LNCAP (cell line): ENCODE data around the gene ZNF385C.

Experiments
- TF ChIP-seq, protein P1 (sequence below): fragments of 450-650 bp; IDR thresholded peaks from 2 replicates; pipeline ENCODE4 v1.5.1; 2017; ENCODE audit warnings: mild to moderate bottlenecking

Gene ZNF385C

GRCh38 chr17:42042598-42043319 is 55.5 kb downstream of the ZNF385C start:
- TF ChIP-seq, protein P1, sequence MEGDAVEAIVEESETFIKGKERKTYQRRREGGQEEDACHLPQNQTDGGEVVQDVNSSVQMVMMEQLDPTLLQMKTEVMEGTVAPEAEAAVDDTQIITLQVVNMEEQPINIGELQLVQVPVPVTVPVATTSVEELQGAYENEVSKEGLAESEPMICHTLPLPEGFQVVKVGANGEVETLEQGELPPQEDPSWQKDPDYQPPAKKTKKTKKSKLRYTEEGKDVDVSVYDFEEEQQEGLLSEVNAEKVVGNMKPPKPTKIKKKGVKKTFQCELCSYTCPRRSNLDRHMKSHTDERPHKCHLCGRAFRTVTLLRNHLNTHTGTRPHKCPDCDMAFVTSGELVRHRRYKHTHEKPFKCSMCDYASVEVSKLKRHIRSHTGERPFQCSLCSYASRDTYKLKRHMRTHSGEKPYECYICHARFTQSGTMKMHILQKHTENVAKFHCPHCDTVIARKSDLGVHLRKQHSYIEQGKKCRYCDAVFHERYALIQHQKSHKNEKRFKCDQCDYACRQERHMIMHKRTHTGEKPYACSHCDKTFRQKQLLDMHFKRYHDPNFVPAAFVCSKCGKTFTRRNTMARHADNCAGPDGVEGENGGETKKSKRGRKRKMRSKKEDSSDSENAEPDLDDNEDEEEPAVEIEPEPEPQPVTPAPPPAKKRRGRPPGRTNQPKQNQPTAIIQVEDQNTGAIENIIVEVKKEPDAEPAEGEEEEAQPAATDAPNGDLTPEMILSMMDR: no peak

DNA sequence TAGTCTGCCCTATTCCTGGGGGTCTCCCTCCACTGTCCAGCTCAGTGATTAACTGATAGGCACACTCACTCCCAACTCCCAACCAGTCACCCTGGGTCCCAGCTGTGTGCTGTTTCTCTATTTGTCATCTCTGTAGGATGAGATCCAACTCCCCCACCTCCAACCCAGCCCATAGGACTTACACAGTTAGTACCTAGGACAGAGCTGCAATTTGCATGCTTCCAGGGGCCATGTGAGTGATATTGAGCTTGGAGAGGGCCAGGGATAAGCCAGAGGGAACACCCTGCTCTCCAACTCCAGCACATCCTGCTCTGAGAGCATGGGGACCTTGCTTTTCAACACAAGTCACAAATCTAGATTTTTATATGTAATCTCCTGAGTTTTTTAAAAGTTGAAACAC is 56.7 kb downstream of the ZNF385C start:
- TF ChIP-seq, protein P1: no peak

- TF ChIP-seq, protein P1: no peak
These were observed 57.5 kb downstream of the ZNF385C start for GRCh38 chr17:42040818-42041217.

- TF ChIP-seq, protein P1: no peak
These were observed 58.2 kb downstream of the ZNF385C start for GRCh38 chr17:42039794-42040763.

DNA sequence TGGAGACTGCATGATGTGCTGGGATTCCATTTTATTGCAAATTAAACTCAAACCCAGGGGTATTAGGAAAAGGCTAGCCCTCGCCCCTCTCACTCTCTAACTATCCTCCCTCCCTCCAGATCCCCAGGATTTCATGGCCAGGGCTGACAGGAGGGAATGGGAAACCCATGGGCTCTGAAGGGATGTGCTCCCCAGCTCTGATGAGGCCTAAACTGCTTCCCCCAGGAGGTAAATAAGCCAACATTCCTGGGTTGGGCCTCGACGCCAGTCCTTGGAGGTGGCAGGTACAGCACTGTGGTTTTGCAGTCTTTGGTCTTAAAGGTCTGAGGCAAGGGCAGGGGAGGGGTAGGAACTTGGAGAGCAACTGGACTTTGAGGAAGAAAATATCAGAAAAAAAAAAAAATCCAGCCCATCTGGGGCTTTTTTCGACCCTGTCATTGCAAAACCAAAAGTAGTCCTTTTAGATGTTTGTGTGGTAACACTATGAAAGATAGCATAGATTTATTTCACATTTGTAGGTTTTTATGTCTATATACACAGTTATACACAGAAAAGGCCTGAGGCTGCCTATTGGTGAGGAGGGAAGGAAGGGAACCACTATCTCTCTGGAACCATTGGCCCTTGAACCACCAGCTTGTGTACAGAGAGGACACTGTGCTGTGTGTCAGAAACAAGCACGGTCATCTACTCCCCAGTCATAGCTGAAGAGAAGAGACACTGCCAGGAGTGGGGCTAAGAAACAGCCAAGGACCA is 59.9 kb downstream of the ZNF385C start:
- TF ChIP-seq, protein P1: no peak

DNA sequence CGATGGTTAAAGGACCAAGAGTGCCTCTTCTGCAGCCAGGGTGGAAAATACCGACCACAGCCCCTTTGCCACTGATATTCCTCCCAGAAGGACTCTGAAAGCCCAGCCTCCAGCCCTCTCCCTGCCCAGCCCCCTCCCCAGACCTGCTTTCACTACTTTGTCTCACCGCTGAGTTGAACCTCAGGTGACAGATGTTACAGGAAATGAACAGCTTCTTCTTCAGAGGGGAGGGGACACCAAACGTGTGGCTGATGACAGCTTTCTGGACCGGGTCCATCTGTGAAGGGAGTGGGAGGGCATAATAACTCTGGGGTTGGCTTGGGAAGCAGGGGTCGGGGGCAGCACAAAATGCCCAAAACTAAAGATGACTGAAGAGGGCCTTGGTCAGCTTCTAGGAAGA is 64.2 kb downstream of the ZNF385C start:
- TF ChIP-seq, protein P1: no peak

- TF ChIP-seq, protein P1: no peak
These were observed 66.7 kb downstream of the ZNF385C start for GRCh38 chr17:42031584-42031983.
